Ovary (tissue), 3 donors: Measurements from ENCODE around the gene GNG12.

Experiments
- EP300 ChIP-seq: sonication (generic); formaldehyde crosslinking; IDR thresholded peaks from one replicate; pipeline ENCODE4 v1.6.1; 2017; ENCODE audit warnings: antibody characterized with exemption
- POLR2A ChIP-seq: fragments of 450-650 bp; IDR thresholded peaks from one replicate; pipeline ENCODE4 v1.6.1; 2017; ENCODE audit warnings: antibody characterized with exemption, mild to moderate bottlenecking, moderate library complexity
- TF ChIP-seq, protein P1 (sequence below), 3 donors: fragments of 450-650 bp in 2 of 3; fragments of 200-600 bp in 1 of 3; IDR thresholded peaks; one replicate each; pipeline versions ENCODE4 v1.5.1 to v1.8.0; 2016 to 2022; ENCODE audit warnings: antibody characterized with exemption in 3 of 3, mild to moderate bottlenecking in 1 of 3
- donor health status: DM: no; HTN: no; CAD: no.

GRCh38 chr1:67715819-67716218 lies 117.4 kb downstream of the GNG12 start:
- TF ChIP-seq POLR2A, result no peak
- TF ChIP-seq, protein P1, sequence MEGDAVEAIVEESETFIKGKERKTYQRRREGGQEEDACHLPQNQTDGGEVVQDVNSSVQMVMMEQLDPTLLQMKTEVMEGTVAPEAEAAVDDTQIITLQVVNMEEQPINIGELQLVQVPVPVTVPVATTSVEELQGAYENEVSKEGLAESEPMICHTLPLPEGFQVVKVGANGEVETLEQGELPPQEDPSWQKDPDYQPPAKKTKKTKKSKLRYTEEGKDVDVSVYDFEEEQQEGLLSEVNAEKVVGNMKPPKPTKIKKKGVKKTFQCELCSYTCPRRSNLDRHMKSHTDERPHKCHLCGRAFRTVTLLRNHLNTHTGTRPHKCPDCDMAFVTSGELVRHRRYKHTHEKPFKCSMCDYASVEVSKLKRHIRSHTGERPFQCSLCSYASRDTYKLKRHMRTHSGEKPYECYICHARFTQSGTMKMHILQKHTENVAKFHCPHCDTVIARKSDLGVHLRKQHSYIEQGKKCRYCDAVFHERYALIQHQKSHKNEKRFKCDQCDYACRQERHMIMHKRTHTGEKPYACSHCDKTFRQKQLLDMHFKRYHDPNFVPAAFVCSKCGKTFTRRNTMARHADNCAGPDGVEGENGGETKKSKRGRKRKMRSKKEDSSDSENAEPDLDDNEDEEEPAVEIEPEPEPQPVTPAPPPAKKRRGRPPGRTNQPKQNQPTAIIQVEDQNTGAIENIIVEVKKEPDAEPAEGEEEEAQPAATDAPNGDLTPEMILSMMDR (IDR thresholded peaks at IDR 0.05), result no peak
- no peak for TF ChIP-seq EP300
